Measurements from ENCODE around the gene JUNB. TPM values are rescaled to one million over a fixed set of nuclear protein-coding genes. Genes with fewer than 3 reads are reported as not detected.
A peak's percentile ranks its signal among the peaks of the same experiment; 100 is the strongest.
"Not testable (repeated sequence)": the region's sequence is repeated elsewhere in the genome, so short reads cannot be mapped to it uniquely, and the experiment has no call there.

The JUNB gene
- total RNA-seq, 2 experiments from 2014 or later, result 171 to 175 TPM

GRCh38 chr19:12801466-12802266, 10.4 kb downstream of the JUNB start, which contains the start of the genes PRDX2 and THSD8:
TSS of gene PRDX2 (minus strand) at chr19:12801800. CDS start at chr19:12801261, 539 bp downstream.
TSS of gene THSD8 (plus strand) at chr19:12802069. CDS start at chr19:12802072, 3 bp downstream.
- peaks cover 14% of the 10 kb centered on the region for H3K36me3 Mint-ChIP-seq
- DNase-seq, result peak; percentile 81
- peak within 1 kb of the TSS; percentile 91 for H3K4me3 Mint-ChIP-seq
- H3K9me3 Mint-ChIP-seq, result no peaks in the 10 kb centered on the region
- peak within 1 kb of the TSS; percentile 83 for H3K27ac Mint-ChIP-seq
- H3K4me1 Mint-ChIP-seq, result peaks cover 18% of the 10 kb centered on the region
- H3K27me3 Mint-ChIP-seq, result no peaks in the 10 kb centered on the region

- Mint-ChIP-seq H3K36me3 (peaks cover 14% of the 10 kb centered on the region), H3K27me3 (no peaks in the 10 kb centered on the region), H3K4me3 (peak overlapping the region; percentile 91), H3K4me1 (peaks cover 18% of the 10 kb centered on the region), H3K27ac (no peak overlapping the region), H3K9me3 (no peaks in the 10 kb centered on the region)
- DNase-seq, result no peak
These were observed 11.2 kb downstream of the JUNB start for GRCh38 chr19:12802267-12803106.

- H3K4me3 Mint-ChIP-seq, result no peak overlapping the region
- no peaks in the 10 kb centered on the region for H3K9me3 Mint-ChIP-seq
- DNase-seq, result no peak
- peaks cover 19% of the 10 kb centered on the region for H3K36me3 Mint-ChIP-seq
- no peaks in the 10 kb centered on the region for H3K27me3 Mint-ChIP-seq
- H3K4me1 Mint-ChIP-seq, result peaks cover 18% of the 10 kb centered on the region
- no peak overlapping the region for H3K27ac Mint-ChIP-seq
These were observed 12.8 kb downstream of the JUNB start for GRCh38 chr19:12804051-12804450.

- Mint-ChIP-seq H3K4me3 (peak within 1 kb of the TSS; percentile 94), H3K36me3 (peaks cover 11% of the 10 kb centered on the region), H3K27me3 (no peaks in the 10 kb centered on the region), H3K27ac (peak within 1 kb of the TSS; percentile 87), H3K4me1 (peaks cover 11% of the 10 kb centered on the region), H3K9me3 (no peaks in the 10 kb centered on the region)
- DNase-seq, result peak; percentile 92
These were observed 15.2 kb downstream of the JUNB start, which contains the start of gene RNASEH2A for GRCh38 chr19:12806242-12807081. TSS of gene RNASEH2A (plus strand) at chr19:12806584. CDS start at chr19:12806674, 90 bp downstream.

GRCh38 chr19:12815088-12815487, 23.8 kb downstream of the JUNB start:
- no peaks in the 10 kb centered on the region for H3K9me3 Mint-ChIP-seq
- H3K4me3 Mint-ChIP-seq, result no peak overlapping the region
- H3K27ac Mint-ChIP-seq, result no peak overlapping the region
- peaks cover 11% of the 10 kb centered on the region for H3K36me3 Mint-ChIP-seq
- no peak for DNase-seq
- no peaks in the 10 kb centered on the region for H3K27me3 Mint-ChIP-seq
- no peaks in the 10 kb centered on the region for H3K4me1 Mint-ChIP-seq

GRCh38 chr19:12817188-12817587, 25.9 kb downstream of the JUNB start:
- H3K36me3 Mint-ChIP-seq, result peaks cover 15% of the 10 kb centered on the region
- H3K4me1 Mint-ChIP-seq, H3K27ac Mint-ChIP-seq, H3K9me3 Mint-ChIP-seq, H3K27me3 Mint-ChIP-seq, H3K4me3 Mint-ChIP-seq, DNase-seq: not testable (repeated sequence)

GRCh38 chr19:12817810-12818209, 26.5 kb downstream of the JUNB start:
- peaks cover 14% of the 10 kb centered on the region for H3K36me3 Mint-ChIP-seq
- H3K27ac Mint-ChIP-seq, DNase-seq, H3K9me3 Mint-ChIP-seq, H3K4me1 Mint-ChIP-seq, H3K4me3 Mint-ChIP-seq, H3K27me3 Mint-ChIP-seq: not testable (repeated sequence)

GRCh38 chr19:12821761-12822160, 30.5 kb downstream of the JUNB start:
- Mint-ChIP-seq H3K27me3 (peaks cover 20% of the 10 kb centered on the region), H3K9me3 (peaks cover 3% of the 10 kb centered on the region), H3K27ac (no peak overlapping the region), H3K36me3 (peaks cover 5% of the 10 kb centered on the region), H3K4me1 (peaks cover 8% of the 10 kb centered on the region), H3K4me3 (no peak overlapping the region)
- no peak for DNase-seq

- Mint-ChIP-seq H3K4me3 (no peak overlapping the region), H3K36me3 (peaks cover 5% of the 10 kb centered on the region), H3K27ac (peak overlapping the region; percentile 15), H3K9me3 (peaks cover 3% of the 10 kb centered on the region), H3K27me3 (peaks cover 57% of the 10 kb centered on the region), H3K4me1 (peaks cover 10% of the 10 kb centered on the region)
- DNase-seq, result no peak
These were observed 34.2 kb downstream of the JUNB start for GRCh38 chr19:12825254-12826131.

- peaks cover 1% of the 10 kb centered on the region for H3K36me3 Mint-ChIP-seq
- H3K4me3 Mint-ChIP-seq, result no peak overlapping the region
- peaks cover 87% of the 10 kb centered on the region for H3K27me3 Mint-ChIP-seq
- no peaks in the 10 kb centered on the region for H3K9me3 Mint-ChIP-seq
- peaks cover 17% of the 10 kb centered on the region for H3K4me1 Mint-ChIP-seq
- DNase-seq, result peak; percentile 52
- no peak overlapping the region for H3K27ac Mint-ChIP-seq
These were observed 37.2 kb downstream of the JUNB start for GRCh38 chr19:12828494-12828893.

GRCh38 chr19:12833418-12833737, 42.1 kb downstream of the JUNB start:
- Mint-ChIP-seq H3K27me3 (peaks cover 91% of the 10 kb centered on the region), H3K27ac (no peak overlapping the region), H3K4me3 (no peak overlapping the region), H3K36me3 (no peaks in the 10 kb centered on the region), H3K9me3 (no peaks in the 10 kb centered on the region), H3K4me1 (peaks cover 19% of the 10 kb centered on the region)
- no peak for DNase-seq

- Mint-ChIP-seq H3K9me3 (no peaks in the 10 kb centered on the region), H3K27ac (no peak overlapping the region), H3K4me1 (peaks cover 16% of the 10 kb centered on the region), H3K4me3 (peak overlapping the region; percentile 58), H3K27me3 (peaks cover 91% of the 10 kb centered on the region), H3K36me3 (no peaks in the 10 kb centered on the region)
- peak; percentile 33 for DNase-seq
These were observed 42.7 kb downstream of the JUNB start for GRCh38 chr19:12833738-12834565.

- peak within 1 kb of the TSS; percentile 58 for H3K4me3 Mint-ChIP-seq
- H3K36me3 Mint-ChIP-seq, result no peaks in the 10 kb centered on the region
- no peak for DNase-seq
- H3K27me3 Mint-ChIP-seq, result peaks cover 91% of the 10 kb centered on the region
- peaks cover 19% of the 10 kb centered on the region for H3K4me1 Mint-ChIP-seq
- no peak within 1 kb of the TSS for H3K27ac Mint-ChIP-seq
- no peaks in the 10 kb centered on the region for H3K9me3 Mint-ChIP-seq
These were observed 43.3 kb downstream of the JUNB start, which contains the start of gene RTBDN for GRCh38 chr19:12834566-12834943. TSS of gene RTBDN (minus strand) at chr19:12834579. CDS start at chr19:12829979, 4,600 bp downstream.

Data from activated naive CD8-positive, alpha-beta T cell treated with anti-CD3 and anti-CD28 coated beads for 36 hours (primary cell).